Keratinocyte (primary cell): ENCODE measurements around the gene PTPRN2.

Experiments used
- EZH2 ChIP-seq: IDR thresholded peaks from one replicate; pipeline ENCODE4 v1.6.1; 2012; ENCODE audit warnings: inconsistent platforms, mild to moderate bottlenecking, low read length, moderate library complexity
- TF ChIP-seq, protein P1 (sequence below), 3 experiments: IDR thresholded peaks in 1 of 3; conservative IDR thresholded peaks in 1 of 3; optimal IDR thresholded peaks in 1 of 3; 2 replicates in 2 of 3; 3 replicates in 1 of 3; pipeline versions ENCODE3 to v1.5.1; 2011; ENCODE audit warnings: low read length in 3 of 3, mild to moderate bottlenecking in 3 of 3, moderate library complexity in 2 of 3, control low read depth in 1 of 3, inconsistent platforms in 1 of 3; ENCODE audit not compliant: insufficient read depth in 2 of 3; ENCODE audit errors: extremely low read depth in 1 of 3

DNA sequence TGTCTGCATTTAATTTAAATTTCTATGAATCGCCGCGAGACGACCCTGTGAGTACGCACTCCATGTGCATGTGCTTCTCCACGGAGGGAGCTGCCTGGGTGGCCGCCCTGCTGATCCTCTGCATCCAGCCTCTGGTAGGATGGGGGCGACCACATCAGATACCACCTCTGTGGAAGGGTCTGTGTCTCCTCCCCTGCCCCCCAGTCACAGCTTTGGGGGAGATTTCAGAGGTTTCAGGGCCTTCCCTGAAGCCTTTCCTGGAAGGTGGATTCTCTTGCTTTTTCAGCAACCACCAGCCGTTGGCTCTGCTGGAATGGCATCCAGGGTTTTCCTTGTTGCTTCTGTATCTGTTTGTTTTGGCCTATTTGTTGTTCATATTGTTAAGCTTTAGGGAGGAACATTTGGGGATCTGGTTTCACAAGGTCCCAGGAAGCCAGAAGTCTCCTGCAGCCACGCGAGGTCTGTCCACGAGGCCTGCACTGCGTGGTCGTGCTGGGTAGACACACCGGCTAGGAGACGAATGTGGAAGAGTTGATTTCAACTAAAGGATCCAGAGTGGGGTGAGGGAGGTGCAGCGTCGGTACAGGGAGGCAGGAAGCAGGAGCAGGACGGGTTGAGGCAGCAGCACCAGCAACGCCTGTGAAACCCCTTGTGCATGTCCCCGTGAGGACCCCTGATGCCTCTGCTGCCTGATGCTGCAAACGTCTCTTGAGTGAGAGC is 329.1 kb downstream of the PTPRN2 start:
- TF ChIP-seq, protein P1, sequence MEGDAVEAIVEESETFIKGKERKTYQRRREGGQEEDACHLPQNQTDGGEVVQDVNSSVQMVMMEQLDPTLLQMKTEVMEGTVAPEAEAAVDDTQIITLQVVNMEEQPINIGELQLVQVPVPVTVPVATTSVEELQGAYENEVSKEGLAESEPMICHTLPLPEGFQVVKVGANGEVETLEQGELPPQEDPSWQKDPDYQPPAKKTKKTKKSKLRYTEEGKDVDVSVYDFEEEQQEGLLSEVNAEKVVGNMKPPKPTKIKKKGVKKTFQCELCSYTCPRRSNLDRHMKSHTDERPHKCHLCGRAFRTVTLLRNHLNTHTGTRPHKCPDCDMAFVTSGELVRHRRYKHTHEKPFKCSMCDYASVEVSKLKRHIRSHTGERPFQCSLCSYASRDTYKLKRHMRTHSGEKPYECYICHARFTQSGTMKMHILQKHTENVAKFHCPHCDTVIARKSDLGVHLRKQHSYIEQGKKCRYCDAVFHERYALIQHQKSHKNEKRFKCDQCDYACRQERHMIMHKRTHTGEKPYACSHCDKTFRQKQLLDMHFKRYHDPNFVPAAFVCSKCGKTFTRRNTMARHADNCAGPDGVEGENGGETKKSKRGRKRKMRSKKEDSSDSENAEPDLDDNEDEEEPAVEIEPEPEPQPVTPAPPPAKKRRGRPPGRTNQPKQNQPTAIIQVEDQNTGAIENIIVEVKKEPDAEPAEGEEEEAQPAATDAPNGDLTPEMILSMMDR (optimal IDR thresholded peaks at IDR 0.05 in 1 of 3, IDR thresholded peaks at IDR 0.05 in 1 of 3, conservative IDR thresholded peaks at IDR 0.05 in 1 of 3; ENCODE audit: extremely low read depth in 1 of 3, insufficient read depth in 2 of 3, low read length in 3 of 3) = no peak
- no peak for TF ChIP-seq EZH2
